Left kidney (tissue), 8 donors: ENCODE measurements around the gene PCDH11Y. TPM values are rescaled to one million over a fixed set of nuclear protein-coding genes. Genes with fewer than 3 reads are reported as not detected.
"Not testable (repeated sequence)": the region's sequence is repeated elsewhere in the genome, so short reads cannot be mapped to it uniquely, and the experiment has no call there.

Experiments used
- DNase-seq: peaks from one replicate; pipeline ENCODE4 v3.0.0-alpha.2; 2013
- long read RNA-seq, 8 donors: transcript quantifications; one replicate each; lab custom pipeline, GENCODE V29; 2026
- polyA plus RNA-seq: library from polyadenylated mRNA; unstranded; fragments of 120-200 nt; gene quantifications from one replicate; pipeline ENCODE4 v1.2.1, GENCODE V29; 2013; ENCODE audit not compliant: insufficient read length

The PCDH11Y gene, protein sequence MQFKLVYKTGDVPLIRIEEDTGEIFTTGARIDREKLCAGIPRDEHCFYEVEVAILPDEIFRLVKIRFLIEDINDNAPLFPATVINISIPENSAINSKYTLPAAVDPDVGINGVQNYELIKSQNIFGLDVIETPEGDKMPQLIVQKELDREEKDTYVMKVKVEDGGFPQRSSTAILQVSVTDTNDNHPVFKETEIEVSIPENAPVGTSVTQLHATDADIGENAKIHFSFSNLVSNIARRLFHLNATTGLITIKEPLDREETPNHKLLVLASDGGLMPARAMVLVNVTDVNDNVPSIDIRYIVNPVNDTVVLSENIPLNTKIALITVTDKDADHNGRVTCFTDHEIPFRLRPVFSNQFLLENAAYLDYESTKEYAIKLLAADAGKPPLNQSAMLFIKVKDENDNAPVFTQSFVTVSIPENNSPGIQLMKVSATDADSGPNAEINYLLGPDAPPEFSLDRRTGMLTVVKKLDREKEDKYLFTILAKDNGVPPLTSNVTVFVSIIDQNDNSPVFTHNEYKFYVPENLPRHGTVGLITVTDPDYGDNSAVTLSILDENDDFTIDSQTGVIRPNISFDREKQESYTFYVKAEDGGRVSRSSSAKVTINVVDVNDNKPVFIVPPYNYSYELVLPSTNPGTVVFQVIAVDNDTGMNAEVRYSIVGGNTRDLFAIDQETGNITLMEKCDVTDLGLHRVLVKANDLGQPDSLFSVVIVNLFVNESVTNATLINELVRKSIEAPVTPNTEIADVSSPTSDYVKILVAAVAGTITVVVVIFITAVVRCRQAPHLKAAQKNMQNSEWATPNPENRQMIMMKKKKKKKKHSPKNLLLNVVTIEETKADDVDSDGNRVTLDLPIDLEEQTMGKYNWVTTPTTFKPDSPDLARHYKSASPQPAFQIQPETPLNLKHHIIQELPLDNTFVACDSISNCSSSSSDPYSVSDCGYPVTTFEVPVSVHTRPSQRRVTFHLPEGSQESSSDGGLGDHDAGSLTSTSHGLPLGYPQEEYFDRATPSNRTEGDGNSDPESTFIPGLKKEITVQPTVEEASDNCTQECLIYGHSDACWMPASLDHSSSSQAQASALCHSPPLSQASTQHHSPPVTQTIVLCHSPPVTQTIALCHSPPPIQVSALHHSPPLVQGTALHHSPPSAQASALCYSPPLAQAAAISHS (N-terminal part only)
- polyA plus RNA-seq, result 1.6 TPM
- long read RNA-seq, donor 1, result 0 reads
- long read RNA-seq, donor 2, result 0 reads
- long read RNA-seq, donor 3, result 0 reads
- long read RNA-seq, donor 4, result 0 reads
- long read RNA-seq, donor 5, result 0 reads
- long read RNA-seq, donor 6, result 0 reads
- long read RNA-seq, donor 7, result 0 reads
- long read RNA-seq, donor 8, result 0 reads

DNA sequence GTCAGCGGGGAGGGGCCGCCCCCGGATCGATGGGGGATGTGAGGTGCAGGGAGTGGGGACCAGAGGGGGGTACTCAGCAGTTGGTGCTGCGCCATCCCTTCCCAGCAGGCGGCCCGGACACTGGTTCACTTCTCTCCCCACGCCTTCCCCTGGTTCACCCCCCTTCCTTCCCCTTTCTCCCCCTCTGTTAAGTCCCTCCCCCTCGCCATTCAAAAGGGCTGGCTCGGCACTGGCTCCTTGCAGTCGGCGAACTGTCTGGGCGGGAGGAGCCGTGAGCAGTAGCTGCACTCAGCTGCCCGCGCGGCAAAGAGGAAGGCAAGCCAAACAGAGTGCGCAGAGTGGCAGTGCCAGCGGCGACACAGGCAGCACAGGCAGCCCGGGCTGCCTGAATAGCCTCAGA is at the start of gene PCDH11Y:
PCDH11Y (plus strand) TSS at position 240 of the 400 bp plus-strand sequence. CDS start 56,804 bp downstream, outside the sequence.
- not testable (repeated sequence) for DNase-seq

DNA sequence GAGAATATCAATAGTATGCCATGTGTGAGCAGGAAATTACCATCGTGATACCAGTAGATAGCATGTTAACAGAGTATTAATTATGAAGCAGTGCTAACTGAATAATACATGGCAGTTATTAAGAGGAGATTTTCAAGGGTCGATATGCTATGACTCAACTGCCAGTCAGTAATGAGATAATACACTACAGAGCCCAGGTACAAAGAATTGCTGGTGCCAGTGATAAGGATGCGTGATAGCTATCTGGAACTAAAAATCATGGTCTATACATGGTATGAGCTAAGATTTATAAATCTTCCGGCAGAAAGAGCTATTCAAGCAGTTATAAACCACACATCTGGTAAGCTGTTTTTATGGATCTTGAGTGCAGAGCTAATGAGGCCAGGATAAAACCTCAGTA is 32.2 kb upstream of the PCDH11Y start:
- DNase-seq, result not testable (repeated sequence)

DNA sequence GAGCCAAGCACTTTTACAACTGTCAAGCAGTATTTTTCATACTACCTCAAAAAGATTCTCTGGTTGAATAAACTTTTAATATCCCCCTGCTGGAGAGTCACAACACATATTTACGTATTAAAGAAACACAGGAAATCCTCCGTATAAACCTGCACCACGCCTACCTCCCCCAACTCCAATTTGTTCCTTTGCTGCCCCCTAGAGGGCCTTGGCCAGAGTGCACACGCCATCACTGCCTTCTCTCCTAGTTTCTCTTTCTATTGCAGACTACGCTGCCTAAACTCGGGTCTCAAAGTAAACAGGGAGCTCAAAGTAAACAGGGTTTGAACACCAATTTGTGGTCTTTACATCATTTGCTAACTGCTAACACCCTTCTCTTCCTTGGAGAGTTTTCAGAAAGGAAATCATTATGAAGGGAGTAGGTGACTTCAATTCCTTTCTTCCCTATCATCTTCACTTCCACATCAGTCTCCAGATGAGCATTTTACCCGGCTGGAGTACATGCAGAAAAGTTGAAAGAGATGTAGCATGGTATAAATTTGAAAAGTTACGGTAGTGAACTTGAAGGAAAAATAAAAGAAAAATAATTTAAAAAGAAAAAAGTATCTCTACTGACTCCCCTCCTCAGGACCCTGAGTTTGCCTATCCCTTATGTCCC is 8.2 kb upstream of the PCDH11Y start:
- not testable (repeated sequence) for DNase-seq

DNA sequence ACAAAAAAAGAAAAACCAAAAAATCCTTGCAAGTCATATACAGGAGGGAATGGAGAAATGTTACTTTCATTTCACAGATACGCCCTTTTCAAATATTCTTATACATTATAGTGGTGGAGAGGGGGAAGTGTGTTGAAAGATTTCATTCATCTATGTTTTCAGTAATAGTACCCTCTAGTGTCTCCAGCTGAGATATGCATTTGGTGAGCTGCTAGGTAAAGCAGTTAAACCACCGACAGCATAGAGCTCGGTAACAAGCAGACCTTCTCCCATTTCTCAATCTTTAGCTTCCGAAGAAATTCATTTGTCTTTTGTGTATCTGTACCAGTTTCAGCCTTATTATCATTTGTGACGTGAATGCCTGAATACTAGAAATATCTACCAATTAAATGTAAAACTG is 5.2 kb upstream of the PCDH11Y start:
- not testable (repeated sequence) for DNase-seq

DNA sequence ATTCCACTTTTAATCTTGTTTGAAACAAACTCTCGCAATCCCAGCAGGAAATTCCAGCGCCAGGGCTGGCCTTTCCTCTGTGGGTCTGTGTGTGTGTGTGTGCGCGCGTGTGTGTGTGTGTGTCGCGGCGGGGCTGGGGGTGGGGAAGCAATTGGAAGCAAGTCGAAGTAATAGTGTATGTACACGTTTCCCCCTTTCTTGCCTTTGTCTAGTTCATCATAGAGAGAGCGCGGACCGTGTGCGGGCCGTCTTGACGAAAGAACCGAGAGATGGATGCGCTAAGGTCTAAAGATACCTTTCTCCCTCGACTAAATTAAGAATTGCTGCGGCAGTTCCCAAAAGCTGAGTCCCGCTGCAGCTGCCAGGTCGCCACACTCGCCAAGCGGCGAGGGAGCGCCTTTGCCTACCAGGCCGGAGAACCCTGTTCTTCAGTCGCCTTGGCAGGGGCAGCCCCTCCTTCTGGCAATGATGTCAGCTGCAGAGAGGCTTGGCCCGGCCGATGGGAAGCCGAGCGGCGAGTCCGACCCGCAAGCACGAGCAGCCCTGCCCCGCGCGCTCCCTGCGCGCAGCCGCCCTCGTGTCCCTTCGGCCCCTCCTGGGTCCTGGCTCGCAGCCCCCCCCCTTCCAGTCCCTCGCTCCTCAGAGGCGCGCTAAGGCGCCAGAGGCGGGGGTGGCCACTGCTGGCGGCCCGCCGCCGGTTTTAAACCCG is 2.5 kb downstream of the PCDH11Y start:
- not testable (repeated sequence) for DNase-seq

DNA sequence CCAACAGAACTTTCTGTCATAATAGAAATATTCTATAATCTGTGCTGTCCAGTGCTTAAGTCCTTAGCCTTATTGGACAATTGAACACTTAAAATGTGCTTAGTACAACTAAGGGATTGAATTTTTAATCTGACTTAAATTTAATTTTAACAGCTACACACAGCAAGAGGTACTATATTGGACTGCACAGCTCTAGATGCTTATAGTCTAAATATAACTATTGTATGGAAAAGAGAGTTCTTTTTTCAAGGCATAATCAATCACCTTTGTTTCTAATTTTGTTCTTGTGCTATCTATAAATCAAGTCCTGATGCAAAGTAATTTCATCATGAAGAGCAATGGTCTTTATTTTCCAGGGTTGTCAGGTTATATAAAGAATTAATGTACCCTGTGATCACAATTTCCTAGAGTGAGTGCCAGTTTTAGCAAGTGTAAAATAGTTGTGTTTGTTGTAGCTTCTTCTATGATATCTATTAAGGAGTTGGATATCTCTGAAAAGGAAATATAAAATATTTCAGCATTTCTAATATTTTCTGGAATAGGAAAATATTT is 39.0 kb downstream of the PCDH11Y start:
- not testable (repeated sequence) for DNase-seq

DNA sequence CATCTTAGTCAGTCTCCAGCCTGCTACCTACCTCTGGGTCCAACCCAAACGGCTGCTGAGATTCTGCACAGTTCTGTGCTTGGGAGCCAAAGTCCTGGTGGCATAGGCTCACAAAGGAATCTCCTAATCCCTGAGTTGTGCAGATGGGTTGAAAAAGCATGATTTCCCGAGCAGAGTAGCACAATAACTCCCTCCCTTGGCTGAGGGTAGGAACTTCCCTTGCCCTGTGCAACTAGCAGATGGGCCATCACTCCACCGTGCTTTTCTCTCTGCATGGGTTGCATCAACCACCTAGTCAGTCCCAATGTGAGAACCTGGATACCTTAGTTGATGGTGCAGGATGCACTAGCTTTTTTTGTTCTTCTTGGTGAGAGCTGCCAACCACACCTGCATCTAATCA is 82.9 kb downstream of the PCDH11Y start:
- DNase-seq, result not testable (repeated sequence)

DNA sequence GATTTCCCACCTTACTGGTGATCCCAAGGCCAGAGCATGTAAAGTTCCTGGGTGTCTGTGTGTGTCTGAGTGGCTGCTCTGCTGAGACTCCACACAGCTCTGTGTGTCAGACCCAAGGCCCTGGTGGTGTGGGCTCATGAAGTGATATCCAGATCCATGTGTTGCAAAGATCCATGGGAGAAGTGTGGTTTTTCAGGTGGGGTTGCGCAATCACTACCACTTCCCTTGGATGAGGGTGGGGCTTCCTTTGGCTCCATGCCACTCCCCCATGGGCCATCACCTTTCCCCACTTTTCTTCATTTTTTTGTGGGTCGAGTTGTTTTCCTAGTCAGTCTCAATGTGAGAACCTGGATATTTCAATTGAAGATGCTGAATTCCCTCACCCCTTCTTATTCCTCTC is 182.9 kb downstream of the PCDH11Y start:
- DNase-seq, result not testable (repeated sequence)

DNA sequence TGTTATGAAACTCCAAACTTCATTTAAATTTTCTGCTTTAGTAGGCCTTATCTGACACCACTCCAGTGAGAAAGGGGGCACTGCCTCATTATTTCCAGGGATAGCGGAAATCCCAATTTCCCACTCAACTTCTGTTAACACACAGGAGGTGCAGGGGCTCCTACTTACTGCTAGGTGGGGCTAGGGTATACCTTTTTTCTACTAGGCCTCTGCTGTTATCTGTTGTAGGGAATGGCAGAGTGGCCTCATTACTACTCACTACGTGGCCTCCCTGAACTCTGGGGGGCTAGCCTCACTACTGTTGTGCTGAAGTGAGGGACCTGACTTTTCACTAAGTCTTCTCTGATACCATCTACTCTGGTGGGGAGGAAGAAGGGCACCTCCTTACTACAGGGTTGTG is 215.0 kb downstream of the PCDH11Y start:
- not testable (repeated sequence) for DNase-seq

DNA sequence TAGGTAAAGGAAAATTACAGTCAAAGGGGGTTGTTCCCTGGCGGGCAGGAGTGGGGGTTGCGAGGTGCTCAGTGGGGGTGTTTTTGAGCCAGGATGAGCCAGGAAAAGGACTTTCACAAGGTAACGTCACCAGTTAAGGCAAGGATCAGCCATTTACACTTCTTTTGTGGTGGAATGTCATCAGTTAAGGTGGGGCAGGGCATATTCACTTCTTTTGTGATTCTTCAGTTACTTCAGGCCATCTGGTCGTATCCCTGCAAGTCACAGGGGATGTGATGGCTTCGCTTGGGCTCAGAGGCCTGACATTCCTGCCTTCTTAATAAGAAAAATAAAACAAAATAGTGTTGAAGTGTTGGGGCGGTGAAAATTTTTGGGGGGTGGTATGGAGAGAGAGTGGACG is 324.8 kb downstream of the PCDH11Y start:
- not testable (repeated sequence) for DNase-seq

DNA sequence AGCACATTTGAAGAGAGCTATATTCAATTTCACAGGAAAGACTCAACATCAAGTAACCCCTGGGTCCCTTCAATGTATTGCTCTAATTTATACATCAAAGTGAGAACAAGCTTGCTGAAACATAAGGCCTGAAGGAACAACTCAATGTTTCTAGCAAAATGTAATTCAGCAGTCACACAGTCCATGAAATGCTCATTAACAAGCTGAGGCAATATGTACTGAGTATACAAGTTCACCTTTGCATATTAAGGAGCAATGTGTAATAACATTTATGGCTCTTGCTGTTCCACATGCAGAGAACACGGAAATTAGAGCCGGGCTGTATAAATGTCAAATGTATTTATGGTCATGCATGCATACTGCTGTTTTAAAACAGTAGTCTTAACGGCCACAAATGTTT is 342.1 kb downstream of the PCDH11Y start:
- not testable (repeated sequence) for DNase-seq

DNA sequence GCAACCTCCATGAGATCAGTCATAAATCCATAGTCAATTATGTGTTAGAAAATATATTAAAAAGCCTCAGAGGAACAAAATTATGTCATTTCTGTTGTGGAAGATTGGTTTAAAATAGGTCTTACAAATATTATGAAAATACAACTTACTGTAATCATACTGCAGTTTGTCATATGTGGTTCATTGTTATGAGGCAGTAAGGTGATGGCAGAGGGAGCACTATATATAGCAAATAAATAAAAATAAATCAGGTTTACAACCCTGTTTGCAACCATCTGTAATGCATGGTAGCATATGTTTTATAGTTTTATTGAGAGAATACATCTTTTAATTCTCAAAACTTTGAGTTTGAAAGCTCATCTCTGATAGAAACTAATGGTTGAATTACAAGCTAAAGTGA is 543.6 kb downstream of the PCDH11Y start:
- not testable (repeated sequence) for DNase-seq

DNA sequence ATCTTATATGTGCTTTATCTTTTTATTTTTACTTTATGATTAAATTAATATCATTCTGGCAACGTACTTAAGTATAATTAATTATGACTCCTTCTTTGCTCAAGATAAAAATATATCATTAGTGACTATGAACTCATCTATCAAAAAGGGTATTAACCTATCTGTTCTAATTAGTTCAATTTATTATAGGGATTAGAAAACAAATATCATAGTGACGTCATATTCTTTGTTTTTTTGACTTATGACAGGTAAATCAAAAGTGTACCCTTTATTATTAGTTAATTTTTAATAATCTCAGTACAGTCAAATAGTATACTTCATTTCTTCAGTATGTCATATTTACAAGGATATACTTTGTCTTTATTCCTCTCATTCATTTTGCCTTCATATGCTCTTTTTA is 638.5 kb downstream of the PCDH11Y start:
- DNase-seq, result not testable (repeated sequence)

DNA sequence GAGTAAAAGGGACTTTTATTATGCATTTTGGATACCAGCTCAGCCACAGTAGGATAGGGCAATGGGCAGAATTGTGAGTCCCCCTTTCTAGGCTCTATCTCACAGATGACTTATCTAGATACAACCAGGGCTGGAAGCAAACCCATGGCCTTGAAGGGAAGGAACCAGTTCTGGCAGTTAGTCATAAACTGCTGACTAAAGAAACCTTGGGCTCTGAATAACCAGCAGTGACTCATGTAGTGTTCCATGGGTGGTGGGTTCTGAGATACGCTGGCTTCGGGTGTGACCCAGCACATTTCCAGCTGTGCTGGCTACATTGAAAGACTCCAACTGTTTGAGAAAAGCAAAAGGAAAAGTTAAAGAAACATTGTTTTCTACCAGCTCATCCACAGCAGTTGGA is 679.2 kb downstream of the PCDH11Y start:
- not testable (repeated sequence) for DNase-seq

DNA sequence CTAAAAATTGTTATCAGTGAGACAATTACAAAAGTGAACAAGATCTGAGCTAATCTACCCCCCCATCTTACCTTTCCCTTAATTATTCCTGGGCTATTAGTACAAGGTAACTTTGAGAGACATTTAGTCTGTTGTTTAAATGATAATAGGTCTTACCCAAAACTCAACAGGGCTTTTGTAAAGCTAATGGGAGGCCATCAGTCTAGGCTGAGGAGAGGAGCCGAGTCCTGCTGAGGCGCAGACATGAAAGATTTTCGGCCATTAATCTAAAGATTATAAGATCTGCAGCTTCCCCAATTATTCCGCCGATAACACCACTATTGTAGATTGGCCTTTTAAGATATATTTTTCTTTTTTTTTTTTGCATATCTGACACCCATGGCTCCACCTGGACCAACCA is 708.6 kb downstream of the PCDH11Y start:
- DNase-seq, result not testable (repeated sequence)

DNA sequence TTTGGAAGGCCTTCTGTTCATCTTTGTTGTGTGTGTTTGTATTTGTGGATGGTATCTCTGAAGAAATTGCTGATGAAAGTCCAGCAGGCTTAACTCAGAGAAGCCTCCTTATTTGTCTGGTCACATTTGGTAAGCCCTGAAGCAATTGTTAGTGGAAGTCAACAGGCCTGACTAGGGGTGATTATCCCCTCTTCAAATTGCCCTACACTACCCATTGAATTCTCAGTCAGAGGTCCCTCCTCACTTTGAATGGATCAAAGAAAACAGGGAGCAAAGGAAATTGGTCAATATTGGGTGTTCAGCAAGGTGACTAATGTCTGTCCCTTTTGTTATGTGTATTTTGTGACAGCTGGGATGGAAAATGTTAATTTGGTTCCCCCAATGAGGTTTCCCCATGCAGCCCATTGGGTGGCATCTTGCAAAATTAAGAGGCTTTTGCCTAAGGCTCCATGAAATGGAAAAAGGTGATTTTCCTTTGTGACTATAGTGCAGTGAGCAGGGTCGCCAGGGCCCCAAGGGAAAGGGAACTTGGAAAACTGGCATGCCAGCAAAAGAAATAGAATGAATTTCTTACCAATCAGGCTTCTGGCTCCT is 709.8 kb downstream of the PCDH11Y start:
- not testable (repeated sequence) for DNase-seq

DNA sequence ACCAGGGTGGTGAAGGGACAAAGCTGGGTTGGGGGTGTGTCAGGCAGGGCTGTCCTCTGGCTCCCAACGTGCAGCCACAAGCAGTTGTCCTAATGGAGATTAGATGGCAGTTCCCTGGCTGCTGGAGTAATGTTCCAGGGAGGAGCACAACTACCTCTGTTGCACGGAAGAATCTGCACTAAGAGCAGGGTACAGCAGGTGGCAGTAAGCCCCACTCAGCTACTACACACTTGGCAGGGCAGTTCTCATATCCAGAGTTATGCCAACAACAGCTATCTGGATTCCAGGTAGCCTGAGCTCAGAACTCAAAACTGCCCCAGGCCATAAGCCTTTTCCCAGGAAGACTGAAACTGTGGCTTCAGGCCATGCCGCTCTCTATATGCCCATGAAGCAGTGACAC is 761.3 kb downstream of the PCDH11Y start:
- not testable (repeated sequence) for DNase-seq

DNA sequence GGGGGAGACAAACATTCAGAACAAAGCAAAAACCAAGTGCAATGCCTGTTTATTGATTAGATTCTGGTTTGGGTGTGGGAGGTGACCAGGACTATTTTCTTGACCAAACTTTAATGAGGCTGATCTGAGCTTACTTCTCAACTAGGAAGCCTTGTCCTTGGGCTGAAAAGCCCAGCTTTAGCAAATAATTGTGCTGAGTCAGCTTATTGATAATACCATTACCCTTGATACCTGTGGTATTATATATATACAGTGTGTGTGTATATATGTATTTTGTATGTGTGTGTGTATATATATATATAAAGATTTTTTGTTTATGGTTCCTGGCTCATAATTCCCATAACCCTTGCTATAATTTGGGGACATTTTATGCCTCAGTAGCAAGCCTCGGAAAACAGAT is 776.4 kb downstream of the PCDH11Y start:
- DNase-seq, result not testable (repeated sequence)
